SK-N-SH treated with all-trans-retinoic acid at 6 μM for 48 hours (cell line): ENCODE measurements around the gene SAXO1.

Experiments
- ATAC-seq: fragments of 200-7000 bp; cut with Tn5 transposase; 3 replicates; pipeline ENCODE4 v1.9.1; 2020; ENCODE audit warnings: mild to moderate bottlenecking, moderate library complexity
- ARNTL ChIP-seq: fragments of 450-650 bp; formaldehyde crosslinking; IDR thresholded peaks from 2 replicates; pipeline ENCODE4 v1.5.0; 2020; ENCODE audit warnings: low read depth, mild to moderate bottlenecking, moderate library complexity, borderline replicate concordance
- BACH2 ChIP-seq: fragments of 250-450 bp; sonication (Bioruptor Pico); IDR thresholded peaks from 2 replicates; pipeline ENCODE4 v1.9.0; 2021; ENCODE audit warnings: mild to moderate bottlenecking, borderline replicate concordance
- CSDC2 ChIP-seq: fragments of 250-450 bp; sonication (Bioruptor Pico); IDR thresholded peaks from 2 replicates; pipeline ENCODE4 v1.5.0; 2020; ENCODE audit warnings: mild to moderate bottlenecking, moderate library complexity
- CSRNP3 ChIP-seq: fragments of 250-450 bp; sonication (Bioruptor Pico); IDR thresholded peaks from 2 replicates; pipeline ENCODE4 v1.5.1; 2021; ENCODE audit warnings: mild to moderate bottlenecking, moderate library complexity
- ESRRG ChIP-seq: fragments of 250-450 bp; sonication (Bioruptor Pico); IDR thresholded peaks from 2 replicates; pipeline ENCODE4 v1.6.1; 2021; ENCODE audit warnings: mild to moderate bottlenecking
- GLIS3 ChIP-seq: fragments of 250-450 bp; sonication (Bioruptor Pico); IDR thresholded peaks from 2 replicates; pipeline ENCODE4 v1.5.0; 2020; ENCODE audit warnings: mild to moderate bottlenecking, moderate library complexity
- ISL1 ChIP-seq: fragments of 250-450 bp; sonication (Bioruptor Pico); IDR thresholded peaks from 2 replicates; pipeline ENCODE4 v2.1.2; 2022; ENCODE audit warnings: mild to moderate bottlenecking, moderate library complexity
- OSR1 ChIP-seq: fragments of 250-450 bp; sonication (Bioruptor Pico); IDR thresholded peaks from 2 replicates; pipeline ENCODE4 v1.8.0; 2022; ENCODE audit warnings: moderate library complexity, mild to moderate bottlenecking, inconsistent platforms
- PATZ1 ChIP-seq: fragments of 250-450 bp; sonication (Bioruptor Pico); IDR thresholded peaks from 2 replicates; pipeline ENCODE4 v1.8.0; 2020; ENCODE audit warnings: mild to moderate bottlenecking, moderate library complexity, borderline replicate concordance
- PPARA ChIP-seq: fragments of 250-450 bp; sonication (Bioruptor Pico); IDR thresholded peaks from 2 replicates; pipeline ENCODE4 v1.5.0; 2020; ENCODE audit warnings: mild to moderate bottlenecking, borderline replicate concordance
- RARB ChIP-seq: fragments of 250-450 bp; sonication (Bioruptor Pico); IDR thresholded peaks from 2 replicates; pipeline ENCODE4 v1.8.0; 2021; ENCODE audit warnings: mild to moderate bottlenecking, moderate library complexity
- SNAI2 ChIP-seq: fragments of 250-450 bp; sonication (Bioruptor Pico); IDR thresholded peaks from 2 replicates; pipeline ENCODE4 v1.5.0; 2020; ENCODE audit warnings: mild to moderate bottlenecking, moderate library complexity
- TCF4 ChIP-seq: fragments of 250-450 bp; sonication (Bioruptor Pico); IDR thresholded peaks from 2 replicates; pipeline ENCODE4 v1.8.0; 2021; ENCODE audit warnings: mild to moderate bottlenecking, moderate library complexity, borderline replicate concordance
- TOX ChIP-seq: fragments of 250-450 bp; sonication (Bioruptor Pico); IDR thresholded peaks from 2 replicates; pipeline ENCODE4 v1.8.0; 2021; ENCODE audit warnings: mild to moderate bottlenecking, moderate library complexity, borderline replicate concordance
- ZC3H10 ChIP-seq: fragments of 250-450 bp; sonication (Bioruptor Pico); IDR thresholded peaks from 2 replicates; pipeline ENCODE4 v1.5.1; 2021; ENCODE audit warnings: mild to moderate bottlenecking, moderate library complexity
- ZFP3 ChIP-seq: fragments of 250-450 bp; sonication (Bioruptor Pico); IDR thresholded peaks from 2 replicates; pipeline ENCODE4 v1.5.0; 2020; ENCODE audit warnings: mild to moderate bottlenecking, moderate library complexity
- ZFP30 ChIP-seq: fragments of 450-650 bp; formaldehyde crosslinking; IDR thresholded peaks from 2 replicates; pipeline ENCODE4 v1.5.0; 2022; ENCODE audit warnings: mild to moderate bottlenecking, moderate library complexity
- ZNF565 ChIP-seq: fragments of 450-650 bp; formaldehyde crosslinking; conservative IDR thresholded peaks from 2 replicates; pipeline ENCODE4 v1.5.0; 2020; ENCODE audit warnings: low read depth, mild to moderate bottlenecking, moderate library complexity
- ZNF70 ChIP-seq: fragments of 450-650 bp; formaldehyde crosslinking; IDR thresholded peaks from 2 replicates; pipeline ENCODE4 v1.5.0; 2020; ENCODE audit warnings: mild to moderate bottlenecking, moderate library complexity
- ZNF8 ChIP-seq: fragments of 450-650 bp; formaldehyde crosslinking; IDR thresholded peaks from 2 replicates; pipeline ENCODE4 v1.5.0; 2020; ENCODE audit warnings: mild to moderate bottlenecking, moderate library complexity
- TF ChIP-seq, protein P1 (sequence below): fragments of 250-450 bp; sonication (Bioruptor Pico); IDR thresholded peaks from 2 replicates; pipeline ENCODE4 v1.5.0; 2020; ENCODE audit warnings: mild to moderate bottlenecking, moderate library complexity
- TF ChIP-seq, protein P2 (sequence below): fragments of 250-450 bp; sonication (Bioruptor Pico); IDR thresholded peaks from 2 replicates; pipeline ENCODE4 v1.5.1; 2020; ENCODE audit warnings: low read depth, mild to moderate bottlenecking, moderate library complexity
- TF ChIP-seq, protein P3 (sequence below): fragments of 250-450 bp; sonication (Bioruptor Pico); IDR thresholded peaks from 2 replicates; pipeline ENCODE4 v1.8.0; 2021; ENCODE audit warnings: low read depth, mild to moderate bottlenecking, moderate library complexity, borderline replicate concordance

SAXO1 gene

GRCh38 chr9:18907927-18908625, 124.9 kb downstream of the SAXO1 start:
- TF ChIP-seq ZNF8 (CRISPR knock-in tag) (no peak), TCF4 (no peak), SNAI2 (CRISPR knock-in tag) (no peak), ARNTL (CRISPR knock-in tag) (no peak), ZNF565 (CRISPR knock-in tag) (no peak), PATZ1 (CRISPR knock-in tag) (no peak), TOX (no peak), ESRRG (no peak), ZNF70 (CRISPR knock-in tag) (no peak), ISL1 (no peak), ZC3H10 (CRISPR knock-in tag) (no peak), CSRNP3 (CRISPR knock-in tag) (no peak), ZFP30 (CRISPR knock-in tag) (no peak), ZFP3 (CRISPR knock-in tag) (no peak), BACH2 (CRISPR knock-in tag) (no peak), CSDC2 (CRISPR knock-in tag) (no peak)
- TF ChIP-seq, protein P1, sequence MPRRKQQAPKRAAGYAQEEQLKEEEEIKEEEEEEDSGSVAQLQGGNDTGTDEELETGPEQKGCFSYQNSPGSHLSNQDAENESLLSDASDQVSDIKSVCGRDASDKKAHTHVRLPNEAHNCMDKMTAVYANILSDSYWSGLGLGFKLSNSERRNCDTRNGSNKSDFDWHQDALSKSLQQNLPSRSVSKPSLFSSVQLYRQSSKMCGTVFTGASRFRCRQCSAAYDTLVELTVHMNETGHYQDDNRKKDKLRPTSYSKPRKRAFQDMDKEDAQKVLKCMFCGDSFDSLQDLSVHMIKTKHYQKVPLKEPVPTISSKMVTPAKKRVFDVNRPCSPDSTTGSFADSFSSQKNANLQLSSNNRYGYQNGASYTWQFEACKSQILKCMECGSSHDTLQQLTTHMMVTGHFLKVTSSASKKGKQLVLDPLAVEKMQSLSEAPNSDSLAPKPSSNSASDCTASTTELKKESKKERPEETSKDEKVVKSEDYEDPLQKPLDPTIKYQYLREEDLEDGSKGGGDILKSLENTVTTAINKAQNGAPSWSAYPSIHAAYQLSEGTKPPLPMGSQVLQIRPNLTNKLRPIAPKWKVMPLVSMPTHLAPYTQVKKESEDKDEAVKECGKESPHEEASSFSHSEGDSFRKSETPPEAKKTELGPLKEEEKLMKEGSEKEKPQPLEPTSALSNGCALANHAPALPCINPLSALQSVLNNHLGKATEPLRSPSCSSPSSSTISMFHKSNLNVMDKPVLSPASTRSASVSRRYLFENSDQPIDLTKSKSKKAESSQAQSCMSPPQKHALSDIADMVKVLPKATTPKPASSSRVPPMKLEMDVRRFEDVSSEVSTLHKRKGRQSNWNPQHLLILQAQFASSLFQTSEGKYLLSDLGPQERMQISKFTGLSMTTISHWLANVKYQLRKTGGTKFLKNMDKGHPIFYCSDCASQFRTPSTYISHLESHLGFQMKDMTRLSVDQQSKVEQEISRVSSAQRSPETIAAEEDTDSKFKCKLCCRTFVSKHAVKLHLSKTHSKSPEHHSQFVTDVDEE (CRISPR knock-in tag): no peak
- TF ChIP-seq, protein P2, sequence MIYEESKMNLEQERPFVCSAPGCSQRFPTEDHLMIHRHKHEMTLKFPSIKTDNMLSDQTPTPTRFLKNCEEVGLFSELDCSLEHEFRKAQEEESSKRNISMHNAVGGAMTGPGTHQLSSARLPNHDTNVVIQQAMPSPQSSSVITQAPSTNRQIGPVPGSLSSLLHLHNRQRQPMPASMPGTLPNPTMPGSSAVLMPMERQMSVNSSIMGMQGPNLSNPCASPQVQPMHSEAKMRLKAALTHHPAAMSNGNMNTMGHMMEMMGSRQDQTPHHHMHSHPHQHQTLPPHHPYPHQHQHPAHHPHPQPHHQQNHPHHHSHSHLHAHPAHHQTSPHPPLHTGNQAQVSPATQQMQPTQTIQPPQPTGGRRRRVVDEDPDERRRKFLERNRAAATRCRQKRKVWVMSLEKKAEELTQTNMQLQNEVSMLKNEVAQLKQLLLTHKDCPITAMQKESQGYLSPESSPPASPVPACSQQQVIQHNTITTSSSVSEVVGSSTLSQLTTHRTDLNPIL (CRISPR knock-in tag): no peak
- TF ChIP-seq, protein P3, sequence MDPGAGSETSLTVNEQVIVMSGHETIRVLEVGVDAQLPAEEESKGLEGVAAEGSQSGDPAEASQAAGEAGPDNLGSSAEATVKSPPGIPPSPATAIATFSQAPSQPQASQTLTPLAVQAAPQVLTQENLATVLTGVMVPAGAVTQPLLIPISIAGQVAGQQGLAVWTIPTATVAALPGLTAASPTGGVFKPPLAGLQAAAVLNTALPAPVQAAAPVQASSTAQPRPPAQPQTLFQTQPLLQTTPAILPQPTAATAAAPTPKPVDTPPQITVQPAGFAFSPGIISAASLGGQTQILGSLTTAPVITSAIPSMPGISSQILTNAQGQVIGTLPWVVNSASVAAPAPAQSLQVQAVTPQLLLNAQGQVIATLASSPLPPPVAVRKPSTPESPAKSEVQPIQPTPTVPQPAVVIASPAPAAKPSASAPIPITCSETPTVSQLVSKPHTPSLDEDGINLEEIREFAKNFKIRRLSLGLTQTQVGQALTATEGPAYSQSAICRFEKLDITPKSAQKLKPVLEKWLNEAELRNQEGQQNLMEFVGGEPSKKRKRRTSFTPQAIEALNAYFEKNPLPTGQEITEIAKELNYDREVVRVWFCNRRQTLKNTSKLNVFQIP: no peak
- TF ChIP-seq, all 23 proteins: peak for 0
- no peak for ATAC-seq

DNA sequence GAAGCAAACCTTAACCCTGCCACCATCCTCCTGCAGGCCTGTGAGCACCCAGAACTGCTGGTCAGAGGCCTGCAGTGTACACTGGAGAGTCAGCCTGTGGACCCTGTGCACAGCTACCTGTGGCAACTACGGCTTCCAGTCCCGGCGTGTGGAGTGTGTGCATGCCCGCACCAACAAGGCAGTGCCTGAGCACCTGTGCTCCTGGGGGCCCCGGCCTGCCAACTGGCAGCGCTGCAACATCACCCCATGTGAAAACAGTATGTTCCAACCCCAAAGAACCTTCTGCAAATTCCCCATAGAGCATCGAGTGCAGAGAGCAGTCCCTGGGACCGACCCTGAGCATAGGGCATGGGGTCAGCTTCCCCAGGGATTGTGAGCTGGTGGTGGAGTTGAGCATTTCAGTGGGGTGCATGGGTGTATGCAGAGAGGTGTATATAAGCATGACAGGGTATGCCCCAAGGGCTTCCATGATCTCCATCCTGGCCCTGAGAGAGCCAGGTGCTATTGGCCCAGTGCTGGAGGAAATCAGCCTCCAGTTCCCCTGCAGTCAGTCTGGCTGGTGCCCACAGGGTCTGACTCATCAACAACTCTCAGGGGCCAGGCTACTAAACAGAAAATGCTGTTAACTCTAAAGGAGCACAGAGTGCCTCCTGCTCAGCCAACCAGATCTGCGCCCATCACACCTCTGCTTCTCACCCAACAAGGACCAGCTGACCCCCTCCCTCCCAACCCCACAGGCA, 126.2 kb downstream of the SAXO1 start:
- TF ChIP-seq ISL1: no peak
- TF ChIP-seq PATZ1 (CRISPR knock-in tag): no peak
- TF ChIP-seq CSDC2 (CRISPR knock-in tag): no peak
- TF ChIP-seq ESRRG: no peak
- TF ChIP-seq, protein P2 (CRISPR knock-in tag): no peak
- no peak for TF ChIP-seq GLIS3 (CRISPR knock-in tag)
- no peak for TF ChIP-seq ZC3H10 (CRISPR knock-in tag)
- TF ChIP-seq RARB (CRISPR knock-in tag): no peak
- TF ChIP-seq TOX: no peak
- no peak for TF ChIP-seq OSR1 (CRISPR knock-in tag)
- TF ChIP-seq ZFP3 (CRISPR knock-in tag): no peak
- TF ChIP-seq ZNF70 (CRISPR knock-in tag): no peak
- TF ChIP-seq PPARA (CRISPR knock-in tag): no peak
- no peak for TF ChIP-seq ARNTL (CRISPR knock-in tag)
- no peak for TF ChIP-seq CSRNP3 (CRISPR knock-in tag)
- TF ChIP-seq SNAI2 (CRISPR knock-in tag): no peak
- ATAC-seq: peak; percentile 87
